MV-4-11 (cell line): Measurements from ENCODE around the gene CNBD2.
"Not testable (repeated sequence)": the region's sequence is repeated elsewhere in the genome, so short reads cannot be mapped to it uniquely, and the experiment has no call there.

ENCODE experiments used
- DNase-seq: peaks from one replicate; lab custom pipeline; 2025; lab: John Stamatoyannopoulos, UW

The CNBD2 gene

GRCh38 chr20:36063916-36064657 lies 95.7 kb downstream of the CNBD2 start:
- no peak for DNase-seq

DNA sequence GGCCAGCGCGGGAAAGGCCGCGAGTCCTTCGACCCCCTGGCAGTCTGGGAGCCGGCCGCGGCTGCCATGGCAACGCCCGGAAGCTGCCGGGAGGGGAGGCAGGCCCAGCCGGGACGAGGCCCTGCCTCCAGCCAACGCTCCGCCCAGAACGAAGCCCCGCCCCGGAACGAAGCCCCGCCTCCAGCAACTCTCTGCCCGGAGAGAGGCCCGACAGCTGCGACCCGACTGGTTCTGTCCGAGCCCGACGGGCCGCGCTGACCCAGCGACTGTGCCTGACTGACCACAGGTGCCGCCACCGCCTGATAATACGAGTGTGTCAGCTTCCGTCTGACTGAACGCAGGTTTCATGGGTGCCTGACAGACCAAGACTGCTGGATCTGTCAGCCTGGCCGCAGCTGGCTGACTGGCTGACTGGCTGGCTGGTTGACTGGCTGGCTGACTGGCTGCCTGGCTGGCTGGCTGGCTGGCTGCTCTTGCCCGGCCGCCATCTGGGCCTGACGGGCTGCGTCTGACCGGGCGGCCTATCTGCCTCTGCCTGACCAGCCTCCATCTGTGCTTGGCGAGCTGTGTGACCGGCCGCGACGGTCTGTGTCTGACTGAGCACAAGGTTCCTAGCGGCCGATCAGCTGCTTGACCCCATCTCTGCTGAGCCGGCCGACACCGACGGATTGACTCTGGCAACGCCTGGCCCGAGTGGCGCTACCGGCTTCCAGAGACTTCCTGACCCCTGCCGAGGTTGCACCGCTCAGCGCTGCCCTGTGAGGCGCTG lies 96.5 kb downstream of the CNBD2 start:
- DNase-seq: peak; percentile 81

DNA sequence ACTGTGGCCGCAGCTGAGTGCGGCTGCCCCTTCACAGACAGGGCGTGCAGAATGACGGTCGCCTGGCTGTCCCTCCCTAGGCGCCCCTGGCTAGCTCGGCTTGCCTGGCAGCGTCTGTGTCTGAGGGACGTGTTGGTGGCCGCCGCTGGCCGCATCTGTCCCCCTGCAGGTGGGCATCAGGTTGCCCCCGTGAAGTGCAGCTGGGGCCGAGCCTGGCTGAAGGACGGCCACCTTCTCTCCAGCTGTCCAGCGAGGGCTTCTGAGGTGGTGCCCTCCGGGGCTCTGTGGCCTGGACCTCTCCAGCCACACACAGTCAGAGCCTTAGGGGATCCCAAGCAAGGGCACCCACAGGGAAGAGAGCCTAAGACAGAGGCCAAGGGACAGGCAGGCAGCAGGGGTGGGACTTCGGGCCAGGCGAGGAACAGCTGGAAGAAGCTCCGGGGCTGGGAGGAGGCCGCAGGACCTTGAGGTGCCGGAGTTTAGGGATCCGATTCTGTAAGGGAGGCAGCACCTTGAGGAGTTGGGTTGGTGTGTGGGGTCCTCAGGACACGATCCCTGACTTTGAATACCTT lies 97.1 kb downstream of the CNBD2 start:
- DNase-seq: no peak

GRCh38 chr20:36066777-36067176 lies 98.4 kb downstream of the CNBD2 start:
- DNase-seq: no peak

GRCh38 chr20:36068526-36068925 lies 100.1 kb downstream of the CNBD2 start:
- not testable (repeated sequence) for DNase-seq

DNA sequence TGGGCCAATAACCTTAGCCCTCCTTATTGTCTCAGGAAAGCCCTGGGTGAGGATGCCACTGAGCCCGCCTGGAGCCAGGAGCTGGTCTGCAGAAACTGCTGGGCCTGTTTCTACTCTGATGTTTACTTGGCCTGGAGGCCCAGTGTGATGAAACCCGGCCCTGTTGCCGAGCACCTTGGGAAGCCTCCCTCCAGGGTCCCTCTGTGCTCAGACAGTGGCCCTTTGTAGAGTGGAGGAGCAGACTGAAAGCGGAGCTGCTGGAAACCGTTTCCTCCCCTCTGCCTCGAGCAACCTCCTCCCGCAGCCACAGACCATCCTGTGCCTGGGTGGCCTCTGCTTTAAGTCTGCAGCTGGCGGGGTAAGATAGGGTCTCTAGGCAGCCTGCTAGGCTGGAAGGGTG lies 102.1 kb downstream of the CNBD2 start:
- no peak for DNase-seq

- no peak for DNase-seq
Measured at GRCh38 chr20:36071848-36072247, 103.5 kb downstream of the CNBD2 start.

- no peak for DNase-seq
Measured at GRCh38 chr20:36074983-36075382, 106.6 kb downstream of the CNBD2 start.

DNA sequence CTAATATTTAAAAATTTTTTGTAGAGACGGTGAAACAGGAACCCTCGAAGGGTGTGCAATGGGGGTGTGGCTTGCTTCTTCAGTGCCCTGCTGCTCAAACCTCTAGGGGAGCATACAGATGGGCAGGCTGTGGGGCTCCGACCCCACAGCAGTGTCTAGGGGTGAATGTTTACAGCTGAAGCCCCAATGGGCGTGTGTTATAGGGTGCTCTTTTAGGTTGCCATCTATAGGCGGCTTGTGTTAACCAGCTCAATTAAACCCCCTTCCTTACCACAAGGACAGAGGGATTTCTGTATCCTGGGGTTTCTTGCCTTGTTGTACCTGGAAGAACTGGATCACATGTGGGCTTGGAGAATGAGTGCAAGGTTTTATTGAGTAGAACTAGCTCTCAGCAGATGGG lies 109.4 kb downstream of the CNBD2 start:
- not testable (repeated sequence) for DNase-seq

DNA sequence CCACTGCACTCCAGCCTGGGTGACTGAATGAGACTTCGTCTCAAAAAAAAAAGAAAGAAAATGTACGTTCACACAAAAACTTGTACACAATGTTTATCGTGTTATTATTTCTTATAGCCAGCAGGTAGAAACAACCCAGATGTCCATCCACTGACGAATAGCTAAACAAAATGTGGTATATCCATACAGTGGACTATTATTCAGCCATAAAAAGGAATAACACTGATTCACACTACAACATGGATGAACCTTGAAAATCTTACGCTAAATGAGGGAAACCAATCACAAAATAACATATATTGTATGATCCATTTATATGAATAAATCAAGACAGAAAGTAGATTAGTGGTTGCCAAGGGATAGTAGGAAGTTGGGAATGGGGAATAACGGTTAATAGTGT lies 111.1 kb downstream of the CNBD2 start:
- DNase-seq: no peak

DNA sequence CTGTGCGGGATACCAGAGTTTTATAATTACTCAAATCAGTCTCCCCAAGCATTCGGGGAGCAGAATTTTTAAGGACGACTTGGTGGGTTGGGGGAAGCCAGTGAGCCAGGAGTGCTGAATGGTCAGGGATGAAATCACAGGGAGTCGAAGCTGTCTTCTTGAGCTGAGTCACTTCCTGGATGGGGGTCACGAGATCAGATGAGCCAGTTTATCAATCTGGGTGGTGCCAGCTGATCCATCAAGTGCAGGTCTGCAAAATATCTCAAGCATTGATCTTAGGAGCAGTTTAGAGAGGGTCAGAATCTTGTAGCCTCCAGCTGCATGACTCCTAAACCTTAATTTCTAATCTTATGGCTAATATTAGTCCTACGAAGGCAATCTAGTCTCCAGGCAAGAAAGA lies 111.6 kb downstream of the CNBD2 start:
- DNase-seq: not testable (repeated sequence)
